Hepatocyte (in vitro differentiated cells): ENCODE results near the gene RABL6. TPM values are rescaled to one million over a fixed set of nuclear protein-coding genes. Genes with fewer than 3 reads are reported as not detected.

Experiments
- DNase-seq: peaks from one replicate; pipeline ENCODE4 v3.0.0-alpha.2; 2016; ENCODE audit warnings: low spot score
- H2AFZ ChIP-seq: fragments of 200-600 bp; sonication (generic); 2 replicates; pipeline ENCODE4 v1.6.0; 2016; ENCODE audit warnings: antibody characterized with exemption, mild to moderate bottlenecking
- H3K27ac ChIP-seq: fragments of 200-600 bp; sonication (generic); 2 replicates; pipeline ENCODE4 v1.5.1; 2016; ENCODE audit warnings: mild to moderate bottlenecking
- H3K27me3 ChIP-seq: fragments of 200-600 bp; sonication (generic); 2 replicates; pipeline ENCODE4 v1.6.1; 2016
- H3K36me3 ChIP-seq: fragments of 200-600 bp; sonication (generic); replicated peaks from 2 replicates; pipeline ENCODE4 v1.5.1; 2016; ENCODE audit warnings: low read depth; ENCODE audit not compliant: insufficient read depth
- H3K4me1 ChIP-seq: fragments of 200-600 bp; sonication (generic); 2 replicates; pipeline ENCODE4 v1.5.1; 2016; ENCODE audit warnings: mild to moderate bottlenecking, moderate library complexity; ENCODE audit not compliant: insufficient read depth
- H3K4me2 ChIP-seq: fragments of 200-600 bp; sonication (generic); 2 replicates; pipeline ENCODE4 v1.6.0; 2016
- H3K4me3 ChIP-seq: fragments of 200-600 bp; sonication (generic); 2 replicates; pipeline ENCODE4 v1.5.1; 2016; ENCODE audit warnings: mild to moderate bottlenecking
- H3K79me2 ChIP-seq: fragments of 200-600 bp; sonication (generic); 2 replicates; pipeline ENCODE4 v1.6.0; 2017; ENCODE audit warnings: mild to moderate bottlenecking
- H3K9me2 ChIP-seq: fragments of 200-600 bp; sonication (generic); replicated peaks from 2 replicates; pipeline ENCODE4 v1.6.0; 2017; ENCODE audit warnings: mild to moderate bottlenecking; ENCODE audit not compliant: insufficient read depth
- H3K9me3 ChIP-seq: fragments of 200-600 bp; sonication (generic); 2 replicates; pipeline ENCODE4 v1.5.1; 2016; ENCODE audit warnings: low read depth, mild to moderate bottlenecking
- H4K20me1 ChIP-seq: fragments of 200-600 bp; sonication (generic); 2 replicates; pipeline ENCODE4 v1.6.0; 2016; ENCODE audit warnings: mild to moderate bottlenecking; ENCODE audit not compliant: insufficient read depth, poor library complexity, severe bottlenecking
- CTCF ChIP-seq: fragments of 200-600 bp; sonication (generic); IDR thresholded peaks from 2 replicates; pipeline ENCODE4 v1.5.1; 2016; ENCODE audit warnings: antibody characterized with exemption, mild to moderate bottlenecking; ENCODE audit not compliant: poor library complexity
- EZH2 ChIP-seq: fragments of 200-600 bp; sonication (generic); IDR thresholded peaks from 2 replicates; pipeline ENCODE4 v1.6.1; 2016; ENCODE audit warnings: antibody characterized with exemption, mild to moderate bottlenecking, borderline replicate concordance
- EZH2phosphoT487 ChIP-seq: fragments of 200-600 bp; sonication (generic); IDR thresholded peaks from one replicate; pipeline ENCODE4 v1.6.1; 2018; ENCODE audit warnings: antibody characterized with exemption, mild to moderate bottlenecking, low read depth, moderate library complexity; ENCODE audit not compliant: unreplicated experiment, severe bottlenecking
- WGBS: methylation state at CpG from one replicate; pipeline ENCODE4 v1.1.6; 2016; ENCODE audit warnings: low lambda C conversion rate; ENCODE audit errors: missing lambda C conversion rate; 5-methylcytosine and 5-hydroxymethylcytosine counted together
- polyA plus RNA-seq: library from polyadenylated mRNA; unstranded; fragments of >200 nt; fragmentation: Nextera tagmentation; extraction: Ambion mirVana; gene quantifications from 2 replicates; pipeline ENCODE4 v1.2.1, GENCODE V29; 2016
- total RNA-seq: library from RNA; depleted of rRNA; stranded (reverse); fragments of >200 nt; gene quantifications from 2 replicates; pipeline ENCODE4 v1.2.3, GENCODE V29; 2014

RABL6 gene
- total and polyA plus RNA-seq, 2 experiments from 2014 or later = 72.3 to 103 TPM

- 96% methylated on average over 39 of the region's 41 CpGs for WGBS
- Histone ChIP-seq H3K4me1 (no peaks in the 10 kb centered on the region), H2AFZ (no peak overlapping the region), H3K36me3 (no peaks in the 10 kb centered on the region), H3K27ac (no peak overlapping the region), H3K9me3 (no peaks in the 10 kb centered on the region), H3K9me2 (no peaks in the 10 kb centered on the region), H3K27me3 (no peaks in the 10 kb centered on the region), H3K79me2 (no peaks in the 10 kb centered on the region), H3K4me3 (no peak overlapping the region), H3K4me2 (no peak overlapping the region), H4K20me1 (no peaks in the 10 kb centered on the region)
- no peak for DNase-seq
- TF ChIP-seq EZH2 (no peak), CTCF (no peak), EZH2phosphoT487 (no peak)
These were observed 22.5 kb downstream of the RABL6 start for GRCh38 chr9:136829981-136830885.

- no peaks in the 10 kb centered on the region for H3K36me3 ChIP-seq
- H2AFZ ChIP-seq = no peak overlapping the region
- H3K79me2 ChIP-seq = no peaks in the 10 kb centered on the region
- WGBS = 96% methylated on average over 28 of the region's 30 CpGs
- TF ChIP-seq CTCF = no peak
- no peak for TF ChIP-seq EZH2
- no peak for TF ChIP-seq EZH2phosphoT487
- no peak overlapping the region for H3K4me2 ChIP-seq
- no peaks in the 10 kb centered on the region for H3K9me2 ChIP-seq
- H4K20me1 ChIP-seq = no peaks in the 10 kb centered on the region
- no peaks in the 10 kb centered on the region for H3K9me3 ChIP-seq
- no peak overlapping the region for H3K4me3 ChIP-seq
- H3K27ac ChIP-seq = no peak overlapping the region
- DNase-seq = no peak
- no peaks in the 10 kb centered on the region for H3K4me1 ChIP-seq
- no peaks in the 10 kb centered on the region for H3K27me3 ChIP-seq
These were observed 23.4 kb downstream of the RABL6 start for GRCh38 chr9:136831002-136831719.

GRCh38 chr9:136831720-136832104 is 24.0 kb downstream of the RABL6 start:
- TF ChIP-seq EZH2 (no peak), EZH2phosphoT487 (no peak), CTCF (no peak)
- Histone ChIP-seq H3K79me2 (no peaks in the 10 kb centered on the region), H3K4me1 (no peaks in the 10 kb centered on the region), H3K9me2 (no peaks in the 10 kb centered on the region), H3K4me3 (no peak overlapping the region), H2AFZ (no peak overlapping the region), H3K9me3 (no peaks in the 10 kb centered on the region), H3K27ac (no peak overlapping the region), H4K20me1 (no peaks in the 10 kb centered on the region), H3K27me3 (no peaks in the 10 kb centered on the region), H3K4me2 (no peak overlapping the region), H3K36me3 (no peaks in the 10 kb centered on the region)
- no peak for DNase-seq
- WGBS = 95% methylated on average over 17 of the region's 23 CpGs
